Activated CD4-positive, alpha-beta memory T cell treated with anti-CD3 and anti-CD28 coated beads, Interleukin-2, amount 10 ng/mL, durations not matched to agents 7 days and 5 days (primary cell): Measurements from ENCODE around the gene TBL1XR1. TPM values are rescaled to one million over a fixed set of nuclear protein-coding genes. Genes with fewer than 3 reads are reported as not detected.
A peak's percentile ranks its signal among the peaks of the same experiment; 100 is the strongest.
"Not testable (repeated sequence)": the region's sequence is repeated elsewhere in the genome, so short reads cannot be mapped to it uniquely, and the experiment has no call there.

Source experiments
- CTCF ChIA-PET: fragments of 350-600 bp; sonication (Branson Sonifier 250); formaldehyde crosslinking; loops from one replicate; lab custom pipeline; 2021; ENCODE audit warnings: antibody characterized with exemption, inconsistent platforms; lab: Charles Lee
- POLR2A ChIA-PET: fragments of 350-600 bp; sonication (Branson Sonifier 250); formaldehyde crosslinking; loops from one replicate; lab custom pipeline; 2021; ENCODE audit warnings: antibody characterized with exemption; lab: Charles Lee
- DNase-seq: peaks from one replicate; pipeline ENCODE4 v3.0.0-alpha.2; 2020
- H3K27ac Mint-ChIP-seq: one replicate; pipeline ENCODE4 v1.8.0; 2021; ENCODE audit warnings: mild to moderate bottlenecking, mixed read lengths
- H3K27me3 Mint-ChIP-seq: one replicate; pipeline ENCODE4 v1.8.0; 2021; ENCODE audit warnings: mixed read lengths
- H3K36me3 Mint-ChIP-seq: one replicate; pipeline ENCODE4 v1.8.0; 2021; ENCODE audit warnings: low read depth, mixed read lengths
- H3K4me1 Mint-ChIP-seq: one replicate; pipeline ENCODE4 v1.8.0; 2021; ENCODE audit warnings: mixed read lengths
- H3K4me3 Mint-ChIP-seq: one replicate; pipeline ENCODE4 v1.8.0; 2021; ENCODE audit warnings: mild to moderate bottlenecking, mixed read lengths
- H3K9me3 Mint-ChIP-seq: one replicate; pipeline ENCODE4 v1.8.0; 2021; ENCODE audit warnings: mixed read lengths
- total RNA-seq, 2 experiments: library from RNA; stranded (reverse); gene quantifications; one replicate each; pipeline ENCODE4 v1.2.3, GENCODE V29; 2021

The TBL1XR1 gene
- total RNA-seq, 2 experiments from 2014 or later: 178 to 187 TPM

GRCh38 chr3:177201700-177202397 lies 4.6 kb upstream of the TBL1XR1 start:
- ChIA-PET POLR2A (interaction anchor here (0.8 to 12.3 kb wide), 8 partner anchors 9 to 396 kb away, joined by 3 to 374 read pairs (median 5); no protein-coding TSS in a partner anchor), CTCF (interaction anchor here (0.7 to 1.3 kb wide), 6 partner anchors 144 to 176 kb away, joined by 3 to 7 read pairs (median 4); no protein-coding TSS in a partner anchor)
- Mint-ChIP-seq H3K27ac (peak overlapping the region; percentile 95), H3K36me3 (no peaks in the 10 kb centered on the region), H3K4me3 (peak overlapping the region; percentile 77), H3K4me1 (peaks cover 54% of the 10 kb centered on the region), H3K9me3 (no peaks in the 10 kb centered on the region), H3K27me3 (no peaks in the 10 kb centered on the region)
- peak; percentile 75 for DNase-seq

GRCh38 chr3:177199206-177199760 lies 2.0 kb upstream of the TBL1XR1 start:
- peak overlapping the region; percentile 92 for H3K27ac Mint-ChIP-seq
- CTCF ChIA-PET: interaction anchor here (1.1 to 1.9 kb wide), 5 partner anchors 132 to 160 kb away, joined by 3 to 14 read pairs (median 4); no protein-coding TSS in a partner anchor
- POLR2A ChIA-PET: interaction anchor here (1.1 to 12.3 kb wide), 13 partner anchors 48 to 480 kb away, joined by 3 to 374 read pairs (median 5); no protein-coding TSS in a partner anchor
- H3K4me3 Mint-ChIP-seq: peak overlapping the region; percentile 69
- peaks cover 23% of the 10 kb centered on the region for H3K36me3 Mint-ChIP-seq
- no peaks in the 10 kb centered on the region for H3K27me3 Mint-ChIP-seq
- H3K9me3 Mint-ChIP-seq: no peaks in the 10 kb centered on the region
- DNase-seq: no peak
- peaks cover 57% of the 10 kb centered on the region for H3K4me1 Mint-ChIP-seq

- ChIA-PET POLR2A (interaction anchor here (0.6 to 12.3 kb wide), 30 partner anchors 13 to 581 kb away, joined by 3 to 374 read pairs (median 5); no protein-coding TSS in a partner anchor), CTCF (interaction anchor here (0.5 to 2.4 kb wide), 7 partner anchors 134 to 449 kb away, joined by 3 to 23 read pairs (median 3); no protein-coding TSS in a partner anchor)
These were observed 612 bp upstream of the TBL1XR1 start for GRCh38 chr3:177197727-177198460.

GRCh38 chr3:177196456-177197040 lies 734 bp downstream of the TBL1XR1 start:
- H3K9me3 Mint-ChIP-seq: no peaks in the 10 kb centered on the region

More at GRCh38 chr3:177197727-177198460, 612 bp upstream of the TBL1XR1 start:
- Mint-ChIP-seq H3K9me3 (no peaks in the 10 kb centered on the region), H3K27ac (peak overlapping the region; percentile 92), H3K27me3 (no peaks in the 10 kb centered on the region), H3K4me3 (peak overlapping the region; percentile 69), H3K4me1 (peaks cover 64% of the 10 kb centered on the region), H3K36me3 (peaks cover 33% of the 10 kb centered on the region)
- DNase-seq: no peak

GRCh38 chr3:177196008-177196455 lies 1.2 kb downstream of the TBL1XR1 start:
- peaks cover 45% of the 10 kb centered on the region for H3K36me3 Mint-ChIP-seq
- POLR2A ChIA-PET: interaction anchor here (0.7 to 12.3 kb wide), 17 partner anchors 9 to 484 kb away, joined by 3 to 374 read pairs (median 4); no protein-coding TSS in a partner anchor
- H3K9me3 Mint-ChIP-seq: no peaks in the 10 kb centered on the region
- no peaks in the 10 kb centered on the region for H3K27me3 Mint-ChIP-seq
- peaks cover 62% of the 10 kb centered on the region for H3K4me1 Mint-ChIP-seq
- H3K27ac Mint-ChIP-seq: peak overlapping the region; percentile 96
- DNase-seq: no peak
- CTCF ChIA-PET: interaction anchor here (1.6 to 3.4 kb wide), 3 partner anchors 51 to 164 kb away, joined by 5 to 23 read pairs (median 14); no protein-coding TSS in a partner anchor
- H3K4me3 Mint-ChIP-seq: peak overlapping the region; percentile 98

More at GRCh38 chr3:177196456-177197040, 734 bp downstream of the TBL1XR1 start:
- peak; percentile 51 for DNase-seq
- ChIA-PET POLR2A (interaction anchor here (0.7 to 12.3 kb wide), 21 partner anchors 8 to 582 kb away, joined by 3 to 374 read pairs (median 4); no protein-coding TSS in a partner anchor), CTCF (interaction anchor here (1.6 to 3.4 kb wide), 3 partner anchors 51 to 164 kb away, joined by 5 to 23 read pairs (median 14); no protein-coding TSS in a partner anchor)
- Mint-ChIP-seq H3K36me3 (peaks cover 42% of the 10 kb centered on the region), H3K27me3 (no peaks in the 10 kb centered on the region), H3K4me1 (peaks cover 61% of the 10 kb centered on the region), H3K27ac (peak overlapping the region; percentile 96), H3K4me3 (peak overlapping the region; percentile 98)

- no peaks in the 10 kb centered on the region for H3K9me3 Mint-ChIP-seq
- peaks cover 51% of the 10 kb centered on the region for H3K36me3 Mint-ChIP-seq
- peak overlapping the region; percentile 98 for H3K4me3 Mint-ChIP-seq
- DNase-seq: no peak
- H3K4me1 Mint-ChIP-seq: peaks cover 63% of the 10 kb centered on the region
- peak overlapping the region; percentile 96 for H3K27ac Mint-ChIP-seq
- CTCF ChIA-PET: interaction anchor here (1.6 to 3.4 kb wide), 3 partner anchors 50 to 165 kb away, joined by 5 to 23 read pairs (median 14); no protein-coding TSS in a partner anchor
- no peaks in the 10 kb centered on the region for H3K27me3 Mint-ChIP-seq
- POLR2A ChIA-PET: interaction anchor here (0.8 to 12.3 kb wide), 16 partner anchors 9 to 484 kb away, joined by 3 to 374 read pairs (median 6); no protein-coding TSS in a partner anchor
These were observed 1.9 kb downstream of the TBL1XR1 start for GRCh38 chr3:177195242-177195991.

GRCh38 chr3:177194299-177194698 lies 3.0 kb downstream of the TBL1XR1 start:
- Mint-ChIP-seq H3K4me3 (peak overlapping the region; percentile 98), H3K36me3 (peaks cover 51% of the 10 kb centered on the region), H3K27me3 (no peaks in the 10 kb centered on the region), H3K27ac (no peak overlapping the region), H3K9me3 (no peaks in the 10 kb centered on the region), H3K4me1 (peaks cover 55% of the 10 kb centered on the region)
- ChIA-PET CTCF (interaction anchor here (1.0 to 3.4 kb wide), 2 partner anchors 143 to 165 kb away, joined by 3 to 14 read pairs; no protein-coding TSS in a partner anchor), POLR2A (interaction anchor here (1.3 to 12.3 kb wide), 5 partner anchors 51 to 345 kb away, joined by 4 to 374 read pairs (median 8); no protein-coding TSS in a partner anchor)
- no peak for DNase-seq

GRCh38 chr3:177193688-177194268 lies 3.5 kb downstream of the TBL1XR1 start:
- Mint-ChIP-seq H3K4me1 (peaks cover 50% of the 10 kb centered on the region), H3K4me3 (peak overlapping the region; percentile 98), H3K9me3 (no peaks in the 10 kb centered on the region), H3K27me3 (no peaks in the 10 kb centered on the region), H3K27ac (peak overlapping the region; percentile 45), H3K36me3 (peaks cover 51% of the 10 kb centered on the region)
- no peak for DNase-seq
- ChIA-PET POLR2A (interaction anchor here (1.3 to 12.3 kb wide), 5 partner anchors 8 to 166 kb away, joined by 4 to 374 read pairs (median 8); no protein-coding TSS in a partner anchor), CTCF (interaction anchor here (1.0 to 3.4 kb wide), 2 partner anchors 142 to 166 kb away, joined by 3 to 14 read pairs; no protein-coding TSS in a partner anchor)

GRCh38 chr3:177193275-177193674 lies 4.0 kb downstream of the TBL1XR1 start:
- H3K9me3 Mint-ChIP-seq, H3K27me3 Mint-ChIP-seq, H3K4me3 Mint-ChIP-seq, DNase-seq, CTCF ChIA-PET: not testable (repeated sequence)
- Mint-ChIP-seq H3K27ac (peak overlapping the region; percentile 10), H3K36me3 (peaks cover 53% of the 10 kb centered on the region), H3K4me1 (peaks cover 49% of the 10 kb centered on the region)
- POLR2A ChIA-PET: interaction anchor here (2.0 to 12.3 kb wide), 2 partner anchors 8 to 167 kb away, joined by 5 to 374 read pairs; no protein-coding TSS in a partner anchor

GRCh38 chr3:177190756-177191681 lies 6.3 kb downstream of the TBL1XR1 start:
- DNase-seq: no peak
- Mint-ChIP-seq H3K4me3 (no peak overlapping the region), H3K27ac (no peak overlapping the region), H3K4me1 (peaks cover 55% of the 10 kb centered on the region), H3K27me3 (no peaks in the 10 kb centered on the region), H3K36me3 (peaks cover 48% of the 10 kb centered on the region), H3K9me3 (no peaks in the 10 kb centered on the region)
- CTCF ChIA-PET: no interaction called here
- POLR2A ChIA-PET: interaction anchor here (0.9 to 1.5 kb wide), 2 partner anchors 48 to 169 kb away, joined by 3 to 4 read pairs; no protein-coding TSS in a partner anchor
